Lung microvascular endothelial cell (primary cell): ENCODE measurements around the gene LMAN1L. TPM values are rescaled to one million over a fixed set of nuclear protein-coding genes. Genes with fewer than 3 reads are reported as not detected.

Experiments
- DNase-seq, 2 donors: peaks; one replicate each; pipeline versions ENCODE4 v3.0.0 to v3.0.0-alpha.2; 2010; ENCODE audit warnings: low read depth in 2 of 2
- total RNA-seq: library from RNA; depleted of rRNA; stranded (reverse); fragments of >200 nt; gene quantifications from 2 replicates; pipeline ENCODE4 v1.2.1, GENCODE V29; 2014

The LMAN1L gene
- total RNA-seq, 1 donor from 2014 or later = not detected

DNA sequence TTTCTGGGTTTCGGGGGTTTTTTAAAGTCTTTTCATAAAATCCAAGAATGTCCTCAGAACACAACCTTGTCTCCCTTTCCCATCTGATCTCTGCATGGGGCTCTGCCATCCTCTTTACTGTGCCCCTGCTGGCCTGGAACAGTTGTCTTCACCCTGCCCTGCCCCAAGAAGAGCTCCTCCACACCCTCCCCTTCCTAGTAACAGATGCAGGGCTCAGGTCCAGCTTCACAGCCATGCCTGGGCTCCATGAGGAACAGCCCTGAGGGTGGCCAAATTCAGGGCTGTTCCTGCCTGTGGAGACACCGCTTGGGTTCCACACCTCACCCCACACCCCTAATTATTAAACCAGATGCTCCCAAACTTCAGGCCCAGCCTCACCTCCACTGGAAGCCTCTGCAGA is 43.2 kb downstream of the LMAN1L start:
- no peak for DNase-seq

DNA sequence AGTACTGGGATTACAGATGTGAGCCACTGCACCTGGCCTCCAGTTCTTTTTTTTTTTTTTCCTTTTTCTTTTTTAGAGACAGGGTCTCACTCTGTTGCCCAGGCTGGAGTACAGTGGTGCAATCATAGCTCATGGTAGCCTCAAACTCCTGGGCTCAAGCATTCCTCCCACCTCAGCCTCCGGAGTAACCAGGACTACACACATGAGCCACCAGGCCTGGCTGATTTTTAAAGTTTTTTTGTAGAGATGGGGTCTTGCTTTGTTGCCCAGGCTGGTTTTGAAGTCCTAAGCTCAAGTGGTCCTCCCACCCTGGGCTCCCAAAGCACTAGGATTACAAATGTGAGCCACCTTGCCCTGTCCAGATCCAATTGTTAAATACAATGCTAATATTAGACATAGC is 43.9 kb downstream of the LMAN1L start:
- DNase-seq = no peak

DNA sequence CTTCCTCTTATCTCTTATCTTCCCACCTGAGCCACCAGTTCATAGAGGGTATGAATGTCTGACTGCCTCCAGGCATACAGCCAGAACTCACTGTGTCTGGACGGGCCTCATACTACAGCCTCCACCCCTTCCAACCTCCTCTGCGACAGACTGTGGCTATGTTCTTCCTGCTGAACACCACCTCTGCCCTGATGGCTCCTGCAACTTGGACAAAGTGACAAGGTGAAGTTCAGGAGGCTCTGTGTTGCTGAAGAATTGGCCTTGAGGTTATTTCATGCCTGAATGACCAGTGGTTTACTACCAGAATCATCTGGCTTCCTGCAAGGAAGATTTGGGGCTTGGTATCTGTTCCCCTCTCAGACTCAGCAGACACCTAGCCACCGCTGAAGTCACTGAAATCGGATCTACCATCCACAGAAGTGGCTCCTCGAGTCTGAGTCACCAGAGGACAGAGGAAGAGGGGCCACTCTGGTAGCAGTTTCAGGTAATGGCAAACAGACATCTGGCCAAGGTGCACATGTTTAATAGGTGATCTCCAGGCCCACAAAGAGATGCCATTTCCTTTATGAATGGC is 44.5 kb downstream of the LMAN1L start:
- no peak for DNase-seq

DNA sequence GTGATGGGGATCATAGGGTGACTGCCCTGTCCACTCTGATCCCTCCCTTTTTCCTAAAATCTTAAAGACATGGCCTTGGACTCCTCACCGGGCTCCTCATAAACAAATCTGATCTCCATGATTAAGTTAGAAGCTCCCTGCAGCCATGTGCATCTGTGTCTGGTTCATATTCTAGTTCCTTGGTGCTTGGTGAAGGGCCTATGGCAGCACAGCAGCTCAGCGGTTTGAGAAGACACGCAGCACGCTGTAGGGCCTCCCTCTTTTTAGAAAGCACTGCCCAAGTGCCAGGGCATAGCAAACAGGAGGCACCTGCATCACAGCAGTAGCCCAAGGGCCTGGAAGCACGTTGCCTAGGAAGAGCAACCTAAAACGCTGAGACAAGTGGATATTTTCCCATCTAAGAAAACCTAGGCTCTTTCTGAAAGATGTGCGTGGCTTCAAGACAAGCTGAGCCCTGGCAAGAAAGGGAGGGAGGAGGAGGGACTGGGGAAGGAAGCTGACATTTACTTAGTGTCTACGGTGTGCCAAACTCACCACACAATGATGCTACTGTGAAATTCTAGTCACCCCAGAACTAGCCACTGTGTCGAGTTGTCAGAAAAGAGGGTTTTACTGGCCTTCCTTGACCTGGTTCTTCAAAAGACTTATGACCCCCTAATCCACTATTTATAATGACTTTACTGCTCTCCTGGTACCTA is 45.2 kb downstream of the LMAN1L start:
- DNase-seq = no peak

DNA sequence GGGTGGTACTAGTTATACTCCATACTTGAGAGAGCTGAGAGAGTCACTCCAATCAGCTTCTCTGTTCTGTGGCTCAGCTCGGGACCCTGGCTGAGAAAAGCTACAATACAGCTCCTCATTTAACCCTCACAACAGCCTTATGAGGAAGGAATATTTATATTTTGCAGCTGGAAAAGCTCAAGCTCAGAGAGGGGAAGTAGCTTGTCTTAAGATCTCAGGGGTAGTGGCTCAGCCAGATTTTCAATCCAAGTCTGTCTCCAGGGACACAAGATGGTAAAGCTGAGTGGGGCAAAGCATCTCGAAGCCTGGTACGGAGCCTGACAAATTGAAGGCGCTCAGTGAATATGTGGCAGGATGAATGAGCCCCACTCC is 45.7 kb downstream of the LMAN1L start:
- DNase-seq = no peak

DNA sequence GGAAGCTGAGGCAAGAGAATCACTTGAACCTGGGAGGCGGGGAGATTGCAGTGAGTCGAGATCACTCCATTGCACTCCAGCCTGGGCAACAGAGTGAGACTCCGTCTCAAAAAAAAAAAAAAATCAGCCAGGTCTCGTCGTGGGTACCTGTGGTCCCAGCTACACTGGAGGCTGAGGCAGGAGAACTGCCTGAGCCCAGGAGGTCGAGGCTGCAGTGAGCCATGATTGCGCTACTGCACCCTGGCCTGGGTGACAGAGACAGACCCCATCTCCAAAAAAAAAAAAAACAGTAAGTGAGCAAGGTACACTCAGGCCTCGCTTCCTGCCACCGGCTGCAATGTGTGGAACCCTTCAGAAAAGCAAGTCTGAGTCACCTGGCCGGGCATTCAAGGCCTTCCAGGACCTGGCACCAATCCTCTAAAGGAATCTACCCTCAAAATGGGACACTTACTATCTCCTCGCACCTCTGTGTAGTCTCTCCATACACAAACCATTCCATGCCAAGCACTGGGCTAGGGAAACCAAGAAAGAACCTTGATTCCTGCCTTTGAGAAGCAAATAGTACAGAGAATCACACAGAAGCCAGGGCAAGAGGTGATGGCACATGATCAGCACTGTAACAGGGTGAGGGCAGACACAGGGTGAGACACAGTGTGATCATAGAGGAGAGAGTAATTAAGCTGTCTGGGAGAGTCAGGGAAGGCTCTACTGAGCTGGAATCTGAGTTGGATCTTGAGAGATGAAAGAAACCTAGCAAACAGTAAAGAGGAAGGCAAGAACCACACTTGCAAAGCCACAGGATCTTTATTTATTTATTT is 50.8 kb downstream of the LMAN1L start:
- peak in 1 of 2 donors; percentile 33 for DNase-seq

DNA sequence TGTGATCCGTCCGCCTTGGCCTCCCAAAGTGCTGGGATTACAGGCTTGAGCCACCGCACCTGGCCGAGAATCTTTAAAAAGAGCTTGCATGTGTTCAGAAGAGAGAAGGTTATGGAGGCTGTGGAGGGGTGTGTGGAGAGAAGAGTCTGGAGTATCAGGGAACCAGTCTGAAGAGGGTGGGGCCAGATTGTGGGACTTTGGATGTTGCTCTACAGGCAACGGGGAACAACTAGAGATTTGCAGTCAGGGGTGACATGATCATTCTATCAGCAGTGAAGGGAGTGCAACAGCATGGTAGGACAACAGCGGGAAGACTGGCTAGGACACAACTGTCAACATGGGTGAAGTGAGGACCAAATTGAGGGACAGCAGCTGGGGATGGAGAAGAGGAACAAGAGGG is 51.7 kb downstream of the LMAN1L start:
- no peak for DNase-seq

DNA sequence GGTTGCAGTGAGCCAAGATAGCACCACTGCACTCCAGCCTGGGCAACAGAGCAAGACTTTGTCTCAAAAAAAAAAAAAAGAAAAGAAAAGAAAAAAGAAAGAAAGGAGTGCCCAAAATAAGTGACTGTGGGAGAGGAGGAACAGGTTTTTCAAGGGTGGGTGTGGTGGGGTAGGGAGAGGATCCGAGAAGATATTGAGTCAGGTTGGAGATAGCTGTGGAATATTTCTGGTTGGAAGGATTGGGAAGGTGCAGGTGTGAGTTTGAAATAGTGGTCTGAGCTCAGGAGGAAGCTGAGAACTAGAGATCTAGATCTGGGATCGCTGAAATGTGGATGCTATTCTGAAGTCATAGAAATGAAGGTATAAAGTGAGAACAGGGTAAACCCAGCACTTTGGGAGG is 52.7 kb downstream of the LMAN1L start:
- no peak for DNase-seq

DNA sequence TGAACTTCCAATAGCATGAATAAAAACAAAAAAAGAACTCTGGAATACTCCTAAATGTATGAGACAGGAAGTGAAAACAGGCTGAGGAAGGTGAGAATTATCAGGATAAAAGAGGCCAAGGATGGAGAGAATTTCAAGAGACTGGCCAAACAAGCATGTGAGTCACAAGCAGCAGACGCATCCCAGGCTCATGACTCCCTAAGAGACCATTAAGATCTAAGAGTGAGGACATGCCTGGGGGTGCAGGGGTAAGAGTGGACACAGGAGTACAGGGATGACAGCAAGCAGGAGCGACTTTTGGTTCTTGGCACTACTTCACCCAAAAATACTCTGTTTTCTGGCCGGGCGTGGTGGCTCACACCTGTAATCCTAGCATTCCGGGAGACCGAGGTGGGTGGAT is 53.5 kb downstream of the LMAN1L start:
- DNase-seq = peak in 1 of 2 donors; percentile 52

DNA sequence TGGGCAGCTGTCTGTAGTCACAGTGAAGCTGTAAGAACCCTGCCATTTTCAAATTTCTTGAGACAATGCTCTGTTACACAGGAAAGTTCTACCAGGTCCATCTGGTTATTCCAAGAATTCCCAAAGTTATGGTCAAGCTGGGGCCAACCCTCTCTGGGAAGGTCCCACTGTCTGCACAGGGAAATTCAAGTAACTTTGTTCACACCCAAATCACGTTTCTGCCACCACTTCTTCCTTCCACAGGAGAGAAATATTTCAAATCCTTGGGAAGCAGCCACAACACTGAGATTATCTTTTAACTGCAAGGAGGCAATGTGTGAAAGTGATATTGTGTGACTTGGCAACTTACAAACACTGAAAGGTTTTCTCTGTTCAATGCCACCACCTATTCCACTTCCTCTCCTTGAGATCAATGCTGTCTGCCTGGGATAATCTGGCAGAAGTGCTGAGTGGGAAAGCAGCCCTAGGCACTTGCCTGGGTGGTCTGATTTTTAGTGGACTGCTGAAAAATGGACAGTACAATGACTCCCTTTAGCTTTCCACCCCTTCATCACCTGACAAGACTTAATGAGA is 54.9 kb downstream of the LMAN1L start:
- no peak for DNase-seq

DNA sequence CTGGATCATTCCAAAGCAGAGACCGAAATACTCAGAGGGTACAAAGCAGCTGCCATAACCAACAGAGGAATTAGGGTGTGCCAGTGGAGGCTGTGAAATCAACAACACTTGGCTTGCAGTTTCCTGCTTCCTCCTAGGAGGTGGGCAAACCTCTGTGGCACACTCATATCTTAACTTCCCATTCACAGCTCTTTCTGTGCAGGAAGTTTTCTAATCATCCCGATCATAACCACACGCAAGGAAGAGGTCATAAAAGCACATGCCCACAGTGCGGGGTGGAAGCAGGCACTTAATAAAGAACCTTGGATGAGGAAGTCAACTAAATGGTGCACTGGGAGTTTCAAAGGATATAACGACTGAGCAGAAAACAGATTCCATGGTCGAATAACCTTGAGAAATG is 55.4 kb downstream of the LMAN1L start:
- DNase-seq = peak in 1 of 2 donors; percentile 37

DNA sequence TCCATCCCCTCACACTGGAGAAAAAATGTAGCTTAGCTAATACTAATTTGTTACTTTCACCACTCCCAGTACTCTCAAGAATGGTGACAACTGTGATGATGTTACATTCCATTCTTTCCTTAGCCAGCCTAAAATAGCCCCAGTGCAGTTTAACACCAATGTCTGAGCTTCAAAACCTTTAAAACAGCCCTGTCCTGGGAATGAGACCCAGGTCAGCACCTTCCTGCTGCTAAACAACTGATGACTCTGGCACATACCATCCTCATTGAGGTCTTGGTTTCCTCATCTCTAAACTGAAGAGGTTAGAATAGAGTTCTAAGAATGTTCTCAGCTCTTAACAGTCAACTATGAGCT is 56.7 kb downstream of the LMAN1L start:
- no peak for DNase-seq

DNA sequence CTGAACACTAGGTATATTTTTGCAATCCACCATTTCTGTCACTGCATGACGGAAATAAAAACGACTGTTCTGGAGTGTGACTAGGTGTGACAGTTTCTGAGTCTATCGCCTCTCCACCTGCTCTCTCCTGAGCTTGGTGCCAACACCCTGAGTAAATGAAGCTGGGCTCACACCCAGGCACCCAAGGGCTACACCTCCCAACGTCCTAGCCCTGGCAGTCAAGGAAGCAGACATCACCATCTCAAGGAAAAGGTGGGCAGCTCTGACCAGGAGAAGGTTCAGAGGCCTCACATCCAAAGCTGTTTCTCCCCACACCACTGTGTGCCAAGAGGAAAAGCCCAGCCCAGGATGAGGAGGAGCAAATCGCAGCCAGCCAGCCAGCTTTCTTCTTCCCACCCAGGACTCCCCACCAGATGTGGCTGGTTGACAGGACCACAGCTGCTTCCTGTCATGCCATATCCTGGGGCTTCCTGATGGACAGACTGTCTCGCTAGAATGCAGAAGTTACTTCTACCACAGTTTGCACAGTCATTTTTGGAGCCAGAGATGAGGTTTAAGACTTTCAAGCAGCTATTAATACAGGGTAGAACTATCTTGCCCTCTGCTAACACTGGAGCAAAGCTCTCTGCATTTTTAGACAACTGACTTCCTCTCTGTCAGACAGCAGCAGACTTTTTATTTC is 57.2 kb downstream of the LMAN1L start:
- DNase-seq = peak; percentile 66

DNA sequence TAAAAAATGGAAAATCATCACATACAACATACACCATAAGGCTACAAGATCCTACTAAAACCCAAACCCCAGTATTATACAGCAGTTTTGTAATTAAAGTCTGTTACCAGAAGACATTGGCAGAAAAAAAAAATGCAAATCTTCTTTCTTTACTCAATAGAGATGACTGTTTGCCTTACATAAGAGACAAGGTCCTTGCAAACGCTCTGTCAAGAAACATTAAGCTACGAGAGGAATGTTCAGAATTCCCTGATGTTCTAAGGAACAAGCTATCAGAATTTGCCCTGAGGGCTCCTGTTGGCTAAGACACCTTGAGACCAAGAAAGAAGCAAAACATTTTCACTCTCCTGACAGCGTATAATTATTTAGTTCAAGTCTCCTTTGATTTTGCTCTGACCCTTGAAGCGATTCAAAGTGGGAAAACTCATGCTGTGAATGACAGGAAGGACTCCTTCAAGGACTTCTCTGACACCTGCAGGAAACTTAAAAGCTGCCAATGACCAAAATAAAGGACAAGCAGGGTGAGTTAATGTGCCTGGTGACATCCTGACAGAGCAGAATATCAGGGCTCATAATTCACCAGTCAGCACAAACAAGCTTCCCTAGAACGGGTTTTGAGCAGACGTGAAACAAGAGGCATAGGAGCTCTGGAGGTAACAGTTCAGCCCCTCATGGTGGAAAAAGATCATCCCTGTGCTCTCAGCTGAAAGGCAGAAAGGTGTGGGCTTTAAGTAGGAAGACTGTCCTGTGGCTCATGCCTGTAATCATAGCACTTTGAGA is 58.0 kb downstream of the LMAN1L start:
- no peak for DNase-seq

DNA sequence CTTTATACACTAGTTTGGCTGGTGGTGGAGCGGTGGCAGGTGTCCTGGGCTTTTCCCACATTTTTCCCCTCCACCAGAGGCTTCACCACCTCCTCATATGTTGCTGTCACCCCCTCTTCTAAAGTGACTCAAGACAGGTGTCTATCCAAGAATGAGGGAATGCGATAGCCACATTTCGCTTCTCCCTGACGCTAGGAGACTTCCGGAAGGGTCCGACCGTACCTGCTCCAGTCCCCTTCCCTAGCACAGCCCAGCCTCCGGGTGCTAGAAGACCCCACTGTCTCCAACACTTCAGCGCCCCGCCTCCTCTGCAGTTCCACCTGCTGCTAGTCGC is 60.0 kb downstream of the LMAN1L start:
- DNase-seq = no peak

DNA sequence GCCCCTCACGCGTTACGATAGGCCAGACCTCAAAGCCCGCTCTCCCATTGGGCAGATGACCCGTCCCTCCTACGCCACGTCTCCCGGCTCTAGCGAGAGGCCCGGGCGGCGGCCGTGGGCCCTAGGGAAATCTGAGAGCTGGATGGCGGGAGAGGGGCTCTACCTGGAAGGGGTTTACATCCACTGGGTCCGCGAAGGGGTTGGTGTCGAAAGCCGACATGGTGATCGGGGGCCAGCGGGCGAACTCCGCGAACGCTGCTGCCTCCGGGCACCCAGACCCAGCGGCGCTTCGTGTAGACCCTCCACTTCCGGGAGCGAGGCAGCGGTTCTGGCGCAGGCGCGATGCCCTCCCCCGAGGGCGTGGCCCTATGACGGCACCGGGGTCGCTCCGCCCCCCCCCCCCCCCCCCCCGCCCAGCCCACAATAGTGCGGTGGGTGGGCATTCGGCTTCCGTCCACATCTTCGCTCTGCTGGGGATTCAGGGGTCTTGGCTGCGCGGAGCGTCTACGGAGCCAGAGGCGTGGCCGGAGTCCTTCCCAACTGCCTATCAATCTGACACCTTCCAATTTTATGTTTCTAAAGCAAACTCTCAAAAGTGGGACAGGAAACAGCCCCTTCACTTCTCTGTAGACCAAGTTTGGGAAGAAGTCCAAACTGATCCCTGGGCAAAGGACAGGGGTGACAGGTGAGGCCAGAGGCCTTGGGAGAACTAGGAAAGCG is 60.6 kb downstream of the LMAN1L start, which contains the start of gene SCAMP2:
SCAMP2 (minus strand) TSS at position 330 of the 720 bp plus-strand sequence; CDS start at position 220, 110 bp downstream.
- DNase-seq = peak; percentile 95 to 97

DNA sequence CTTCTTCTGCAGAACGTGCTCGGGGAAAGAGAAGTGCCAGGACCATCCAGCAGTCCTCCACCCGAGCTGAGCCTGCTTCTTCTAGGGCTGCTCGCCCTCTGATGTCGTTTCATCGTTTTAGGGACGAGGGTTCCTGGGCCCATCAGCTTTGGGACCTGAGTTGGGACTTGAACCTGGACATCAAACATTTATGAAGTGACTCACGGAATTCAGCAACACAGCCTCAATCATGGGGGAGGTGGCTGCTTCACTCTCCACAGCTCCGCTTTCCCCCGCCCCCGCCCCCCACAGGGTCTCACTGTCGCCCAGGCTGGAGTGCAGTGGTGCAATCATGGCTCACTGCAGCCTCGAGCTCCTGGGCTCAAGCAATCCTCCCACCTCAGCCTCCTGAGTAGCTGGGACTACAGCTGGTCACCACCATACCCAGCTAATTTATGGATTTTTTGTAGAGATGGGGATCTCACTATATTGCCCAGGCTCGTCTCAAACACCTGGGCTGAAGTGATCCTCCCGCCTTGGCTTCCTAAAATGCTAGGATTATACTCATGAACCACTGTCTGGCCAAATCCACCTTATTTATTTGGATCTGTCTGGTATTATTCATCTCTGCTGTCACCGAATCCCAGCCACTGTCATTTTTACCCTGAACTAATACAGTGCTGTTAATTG is 61.3 kb downstream of the LMAN1L start:
- DNase-seq = peak; percentile 14 to 19
